ENCODE data around the gene PNP.
"Not testable (repeated sequence)": the region's sequence is repeated elsewhere in the genome, so short reads cannot be mapped to it uniquely, and the experiment has no call there.

PNP gene

DNA sequence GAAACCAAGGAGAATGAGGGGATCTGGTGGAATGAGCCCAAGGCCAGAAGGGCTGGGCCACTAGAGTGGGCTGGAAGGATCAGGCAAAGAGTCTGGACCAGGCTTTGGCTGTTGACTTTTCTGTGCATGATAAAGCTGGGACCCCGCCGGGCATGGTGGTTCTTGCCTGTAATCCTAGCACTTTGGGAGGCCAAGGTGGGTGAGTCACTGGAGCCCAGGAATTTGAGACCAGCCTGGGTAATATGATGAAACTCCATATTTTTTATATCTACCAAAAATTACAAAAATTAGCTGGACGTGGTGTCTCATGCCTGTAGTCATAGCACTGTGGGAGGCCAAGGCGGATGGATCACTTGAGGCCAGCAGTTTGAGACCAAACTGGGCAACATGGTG is 32.8 kb upstream of the PNP start:
- H3K4me1 ChIP-seq, result no peaks in the 10 kb centered on the region
- DNase-seq, result no peak
- no peak overlapping the region for H3K4me3 ChIP-seq (ENCODE audit: low read depth, low read length)
- no peaks in the 10 kb centered on the region for H3K36me3 ChIP-seq
- H3K9me3 ChIP-seq, result no peaks in the 10 kb centered on the region
- peaks cover 11% of the 10 kb centered on the region; the same call in 1 of the 2 replicates for H3K27me3 ChIP-seq
- TF ChIP-seq, protein P1, sequence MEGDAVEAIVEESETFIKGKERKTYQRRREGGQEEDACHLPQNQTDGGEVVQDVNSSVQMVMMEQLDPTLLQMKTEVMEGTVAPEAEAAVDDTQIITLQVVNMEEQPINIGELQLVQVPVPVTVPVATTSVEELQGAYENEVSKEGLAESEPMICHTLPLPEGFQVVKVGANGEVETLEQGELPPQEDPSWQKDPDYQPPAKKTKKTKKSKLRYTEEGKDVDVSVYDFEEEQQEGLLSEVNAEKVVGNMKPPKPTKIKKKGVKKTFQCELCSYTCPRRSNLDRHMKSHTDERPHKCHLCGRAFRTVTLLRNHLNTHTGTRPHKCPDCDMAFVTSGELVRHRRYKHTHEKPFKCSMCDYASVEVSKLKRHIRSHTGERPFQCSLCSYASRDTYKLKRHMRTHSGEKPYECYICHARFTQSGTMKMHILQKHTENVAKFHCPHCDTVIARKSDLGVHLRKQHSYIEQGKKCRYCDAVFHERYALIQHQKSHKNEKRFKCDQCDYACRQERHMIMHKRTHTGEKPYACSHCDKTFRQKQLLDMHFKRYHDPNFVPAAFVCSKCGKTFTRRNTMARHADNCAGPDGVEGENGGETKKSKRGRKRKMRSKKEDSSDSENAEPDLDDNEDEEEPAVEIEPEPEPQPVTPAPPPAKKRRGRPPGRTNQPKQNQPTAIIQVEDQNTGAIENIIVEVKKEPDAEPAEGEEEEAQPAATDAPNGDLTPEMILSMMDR (IDR thresholded peaks at IDR 0.05; ENCODE audit: low read depth, low read length), result no peak

DNA sequence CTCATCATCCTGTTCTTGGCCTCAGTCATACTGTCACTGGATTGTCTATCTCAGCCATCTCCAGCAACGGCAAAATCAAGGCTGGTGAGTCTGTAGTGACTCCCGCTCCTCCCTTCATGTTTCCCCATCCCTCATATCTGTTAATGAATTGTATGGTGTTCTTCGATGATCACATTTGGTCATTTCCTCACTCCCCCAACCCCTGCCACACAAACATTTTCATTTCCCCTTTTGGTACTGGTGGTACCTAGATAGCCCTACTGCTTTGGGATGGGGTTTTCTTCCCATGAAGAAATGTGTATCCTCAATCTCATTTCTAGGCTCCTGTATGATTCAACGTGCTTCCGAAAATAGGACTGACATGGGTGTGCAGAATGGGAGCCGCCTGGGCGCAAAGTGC is 30.5 kb upstream of the PNP start:
- H3K9me3 ChIP-seq, result no peaks in the 10 kb centered on the region
- TF ChIP-seq, protein P1 (IDR thresholded peaks at IDR 0.05; ENCODE audit: low read depth, low read length), result no peak
- no peaks in the 10 kb centered on the region for H3K36me3 ChIP-seq
- no peak for DNase-seq
- no peak overlapping the region for H3K4me3 ChIP-seq (ENCODE audit: low read depth, low read length)
- H3K4me1 ChIP-seq, result no peaks in the 10 kb centered on the region
- peaks cover 11% of the 10 kb centered on the region; the same call in 1 of the 2 replicates for H3K27me3 ChIP-seq

DNA sequence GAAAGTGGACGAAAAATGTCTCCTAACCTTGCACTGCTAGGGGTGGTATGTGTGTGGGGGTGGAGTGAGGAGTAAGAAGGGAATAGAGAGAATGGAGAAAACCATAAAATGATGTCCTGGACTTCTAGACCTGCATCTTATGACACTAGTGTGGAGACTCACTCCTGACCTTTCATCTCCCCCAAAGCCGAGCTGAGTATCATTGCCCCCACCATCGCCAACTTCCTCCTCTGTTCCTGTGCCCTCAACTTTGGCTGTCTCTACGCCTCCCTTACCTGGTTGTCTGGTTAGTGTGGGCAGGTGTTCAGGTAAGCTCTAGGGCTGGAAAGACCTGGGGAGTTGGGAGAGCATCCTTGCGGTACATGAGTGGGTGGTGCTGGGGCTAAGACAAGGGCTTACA is 28.7 kb upstream of the PNP start:
- Histone ChIP-seq H3K4me1 (no peaks in the 10 kb centered on the region), H3K4me3 (ENCODE audit: low read depth, low read length) (no peak overlapping the region), H3K27me3 (peaks cover 11% of the 10 kb centered on the region; the same call in 1 of the 2 replicates), H3K9me3 (no peaks in the 10 kb centered on the region), H3K36me3 (no peaks in the 10 kb centered on the region)
- DNase-seq, result no peak
- TF ChIP-seq, protein P1 (IDR thresholded peaks at IDR 0.05; ENCODE audit: low read depth, low read length), result no peak

DNA sequence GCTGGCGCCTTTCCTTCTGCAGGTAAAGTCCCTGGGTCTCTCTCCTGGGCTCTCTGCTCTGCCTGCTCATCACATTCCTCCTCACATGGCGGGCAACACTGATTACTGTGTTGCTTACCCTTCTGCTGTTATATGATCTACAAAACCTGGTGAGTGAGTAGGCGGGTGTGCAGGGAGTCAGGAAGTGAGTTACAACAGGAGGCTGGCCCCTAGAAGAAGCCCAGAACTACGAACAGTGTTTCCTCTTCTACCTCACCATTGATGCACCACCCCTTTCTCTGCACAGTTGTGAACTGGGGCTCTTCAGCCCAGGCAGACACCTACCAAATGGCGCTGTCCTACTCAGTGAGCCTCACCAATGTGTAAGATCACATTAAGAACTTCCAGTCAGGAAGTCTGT is 28.3 kb upstream of the PNP start:
- no peaks in the 10 kb centered on the region for H3K9me3 ChIP-seq
- no peak for DNase-seq
- TF ChIP-seq, protein P1 (IDR thresholded peaks at IDR 0.05; ENCODE audit: low read depth, low read length), result no peak
- H3K4me1 ChIP-seq, result no peaks in the 10 kb centered on the region
- H3K27me3 ChIP-seq, result peaks cover 11% of the 10 kb centered on the region; the same call in 1 of the 2 replicates
- no peaks in the 10 kb centered on the region for H3K36me3 ChIP-seq
- H3K4me3 ChIP-seq (ENCODE audit: low read depth, low read length), result no peak overlapping the region

DNA sequence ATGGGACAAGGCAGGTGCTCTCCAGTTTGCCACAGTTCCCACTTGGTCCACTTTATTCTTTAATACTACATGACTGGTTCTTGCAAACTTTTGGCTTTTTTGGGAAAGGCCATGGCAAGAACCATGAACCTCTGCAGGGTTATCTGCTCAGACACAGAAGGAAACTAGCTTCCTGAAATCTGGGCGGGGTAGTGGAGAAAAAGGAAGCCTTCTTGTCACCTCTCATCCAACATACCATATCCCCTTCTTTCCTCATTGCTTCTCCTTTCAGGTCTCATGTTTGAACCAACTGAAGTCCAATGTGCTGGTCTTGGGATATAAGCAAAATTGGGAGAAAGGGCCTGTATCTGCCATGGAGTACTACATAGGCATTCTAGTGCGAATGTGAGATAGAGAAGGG is 27.7 kb upstream of the PNP start:
- DNase-seq, result no peak
- peaks cover 4% of the 10 kb centered on the region for H3K36me3 ChIP-seq

DNA sequence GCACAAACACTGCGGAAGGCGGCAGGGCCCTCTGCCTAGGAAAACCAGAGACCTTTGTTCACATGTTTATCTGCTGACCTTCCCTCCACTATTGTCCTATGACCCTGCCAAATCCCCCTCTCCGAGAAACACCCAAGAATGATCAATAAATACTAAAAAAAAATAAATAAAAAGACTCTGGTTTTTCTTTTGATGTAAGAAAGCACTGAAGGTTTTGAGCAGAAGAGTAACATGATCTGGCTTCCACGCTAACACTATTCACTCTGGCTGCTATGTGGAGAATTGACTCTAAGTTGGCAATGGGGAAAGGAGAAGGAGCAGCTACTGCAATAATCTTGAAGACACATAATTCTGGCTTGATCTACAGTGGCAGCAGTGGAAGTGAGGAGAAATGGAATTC is 25.6 kb upstream of the PNP start:
- H3K4me3 ChIP-seq (ENCODE audit: low read depth, low read length); H3K4me1 ChIP-seq; H3K27me3 ChIP-seq; H3K9me3 ChIP-seq; DNase-seq: not testable (repeated sequence)
- peaks cover 24% of the 10 kb centered on the region for H3K36me3 ChIP-seq

More for the DNA sequence above, 27.7 kb upstream of the PNP start:
- TF ChIP-seq, protein P1 (IDR thresholded peaks at IDR 0.05; ENCODE audit: low read depth, low read length), result no peak
- H3K9me3 ChIP-seq, result no peaks in the 10 kb centered on the region
- H3K4me3 ChIP-seq (ENCODE audit: low read depth, low read length), result no peak overlapping the region
- peaks cover 11% of the 10 kb centered on the region; the same call in 1 of the 2 replicates for H3K27me3 ChIP-seq
- H3K4me1 ChIP-seq, result no peaks in the 10 kb centered on the region

DNA sequence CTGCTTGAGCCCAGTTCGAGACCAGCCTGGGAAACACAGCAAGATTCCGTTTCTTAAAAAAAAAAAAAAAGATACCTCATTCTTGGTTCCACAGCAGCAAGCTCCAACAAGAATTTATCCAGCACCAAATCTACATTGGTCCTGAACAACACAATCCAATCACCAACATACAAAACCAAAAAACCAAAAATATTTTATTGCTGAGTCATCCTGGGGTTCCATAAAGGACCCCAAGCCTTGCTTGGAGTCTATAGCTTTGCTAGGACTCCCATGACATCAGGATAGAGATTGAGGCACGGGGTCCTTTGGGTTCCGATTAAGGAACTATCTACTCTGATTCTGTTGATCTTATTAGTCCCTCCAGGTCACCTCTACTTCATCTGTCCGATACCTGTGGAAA is 22.3 kb upstream of the PNP start:
- DNase-seq, result no peak
- Histone ChIP-seq H3K4me3 (ENCODE audit: low read depth, low read length) (no peak overlapping the region), H3K4me1 (no peaks in the 10 kb centered on the region), H3K36me3 (peaks cover 47% of the 10 kb centered on the region), H3K27me3 (no peaks in the 10 kb centered on the region), H3K9me3 (no peaks in the 10 kb centered on the region)
- TF ChIP-seq, protein P1 (IDR thresholded peaks at IDR 0.05; ENCODE audit: low read depth, low read length), result no peak

DNA sequence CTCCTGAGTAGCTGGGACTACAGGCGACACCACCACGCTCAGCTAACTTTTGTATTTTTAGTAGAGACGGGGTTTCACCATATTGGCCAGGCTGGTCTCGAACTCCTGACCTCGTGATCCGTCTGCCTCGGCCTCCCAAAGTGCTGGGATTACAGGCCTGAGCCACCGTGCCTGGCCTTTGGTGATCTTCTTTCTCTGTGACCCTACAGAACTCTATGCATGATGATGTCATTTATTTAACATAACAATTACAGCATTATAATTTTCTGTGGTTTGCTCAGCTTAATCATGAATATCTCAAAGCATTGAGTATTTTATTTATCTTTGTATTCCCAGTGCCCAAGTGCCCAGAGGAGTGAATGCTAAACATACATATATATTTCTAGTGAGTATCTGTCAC is 16.4 kb upstream of the PNP start:
- H3K4me1 ChIP-seq; H3K27me3 ChIP-seq; DNase-seq; H3K4me3 ChIP-seq (ENCODE audit: low read depth, low read length); H3K9me3 ChIP-seq: not testable (repeated sequence)
- peaks cover 56% of the 10 kb centered on the region for H3K36me3 ChIP-seq
